ENCODE results near the gene TSPAN33. TPM values are rescaled to one million over a fixed set of nuclear protein-coding genes. Genes with fewer than 3 reads are reported as not detected.

The TSPAN33 gene
- polyA plus RNA-seq, 1 donor (not counting 4 experiments of a cell fraction or from before 2014, with no cell fraction given): 0.93 TPM

- no peak for DNase-seq (ENCODE audit: low read depth, low spot score)
- no peaks in the 10 kb centered on the region for H3K79me2 ChIP-seq (ENCODE audit: control insufficient read depth, insufficient read depth, low read length)
- no peaks in the 10 kb centered on the region for H3K36me3 ChIP-seq (ENCODE audit: control insufficient read depth in 2 of 2, extremely low read depth in 1 of 2, insufficient read depth in 2 of 2, low read length in 2 of 2)
- no peaks in the 10 kb centered on the region for H3K27me3 ChIP-seq (ENCODE audit: control insufficient read depth, extremely low read depth, insufficient read depth, low read length)
- no peak overlapping the region for H3K4me3 ChIP-seq (ENCODE audit: control insufficient read depth in 2 of 3, extremely low read depth in 1 of 3, insufficient read depth in 2 of 3, low read depth in 1 of 3, low read length in 3 of 3)
- no peaks in the 10 kb centered on the region for H4K20me1 ChIP-seq (ENCODE audit: control insufficient read depth, extremely low read depth, insufficient read depth, low read length)
- H3K9me1 ChIP-seq (ENCODE audit: control insufficient read depth, extremely low read depth, insufficient read depth, low read length): no peaks in the 10 kb centered on the region
- no peak overlapping the region for H2AFZ ChIP-seq (ENCODE audit: control insufficient read depth, low read length)
- no peaks in the 10 kb centered on the region for H3K9me3 ChIP-seq (ENCODE audit: control insufficient read depth, low read depth, low read length)
- no peak for FAIRE-seq
- H3K9ac ChIP-seq (ENCODE audit: control insufficient read depth, extremely low read depth, insufficient read depth, low read length): no peak overlapping the region
- no peak for TF ChIP-seq CTCF (optimal IDR thresholded peaks at IDR 0.05 in 1 of 3, IDR thresholded peaks at IDR 0.05 in 1 of 3, conservative IDR thresholded peaks at IDR 0.05 in 1 of 3; ENCODE audit: extremely low read depth in 1 of 3, insufficient read depth in 2 of 3, low read length in 3 of 3)
- no peak for TF ChIP-seq EZH2 (IDR thresholded peaks at IDR 0.05; ENCODE audit: low read length)
- no peak overlapping the region for H3K27ac ChIP-seq (ENCODE audit: control insufficient read depth, insufficient read depth, low read length)
- no peak overlapping the region for H3K4me2 ChIP-seq (ENCODE audit: control insufficient read depth, extremely low read depth, insufficient read depth, low read depth, low read length)
- no peaks in the 10 kb centered on the region for H3K4me1 ChIP-seq (ENCODE audit: control insufficient read depth, extremely low read depth, insufficient read depth, low read length)
- dilution Hi-C loops (cut with MboI; ENCODE audit: extremely low pct_ligation_motif_present, low sequenced_read_pairs): no loop called here
Observed at GRCh38 chr7:129202058-129202777, 57.7 kb downstream of the TSPAN33 start.

DNA sequence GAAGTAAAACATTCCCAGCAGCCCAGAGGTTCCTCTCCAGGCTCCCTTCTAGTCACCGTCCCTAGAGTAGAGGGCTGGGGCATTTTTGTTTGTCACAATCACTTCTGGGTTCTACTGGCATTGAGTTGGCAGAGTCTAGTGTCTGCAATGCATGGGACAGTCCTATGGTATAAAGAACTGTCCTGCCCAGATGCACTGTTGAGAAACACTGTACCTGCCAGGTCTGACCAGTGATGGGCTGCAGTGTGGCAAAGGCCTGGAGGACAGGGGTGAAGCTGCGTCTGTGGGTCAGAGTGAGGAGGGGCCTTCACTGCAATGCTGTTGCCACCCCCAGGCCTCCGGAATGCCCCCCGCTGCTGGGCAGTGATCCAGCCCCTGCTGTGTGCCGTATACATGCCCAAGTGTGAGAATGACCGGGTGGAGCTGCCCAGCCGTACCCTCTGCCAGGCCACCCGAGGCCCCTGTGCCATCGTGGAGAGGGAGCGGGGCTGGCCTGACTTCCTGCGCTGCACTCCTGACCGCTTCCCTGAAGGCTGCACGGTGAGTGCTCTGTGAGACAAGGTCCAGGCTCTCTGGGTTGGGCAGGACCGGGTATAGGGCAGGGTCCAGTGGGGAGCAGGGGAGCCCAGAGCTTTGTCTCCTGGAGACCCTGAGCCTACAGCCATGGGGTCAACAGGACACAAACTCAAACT is 58.7 kb downstream of the TSPAN33 start:
- H3K4me3 ChIP-seq (ENCODE audit: control insufficient read depth in 2 of 3, extremely low read depth in 1 of 3, insufficient read depth in 2 of 3, low read depth in 1 of 3, low read length in 3 of 3): no peak overlapping the region
- no peak overlapping the region for H3K9ac ChIP-seq (ENCODE audit: control insufficient read depth, extremely low read depth, insufficient read depth, low read length)
- TF ChIP-seq EZH2 (IDR thresholded peaks at IDR 0.05; ENCODE audit: low read length) (no peak), CTCF (optimal IDR thresholded peaks at IDR 0.05 in 1 of 3, IDR thresholded peaks at IDR 0.05 in 1 of 3, conservative IDR thresholded peaks at IDR 0.05 in 1 of 3; ENCODE audit: extremely low read depth in 1 of 3, insufficient read depth in 2 of 3, low read length in 3 of 3) (no peak)
- no peaks in the 10 kb centered on the region for H3K27me3 ChIP-seq (ENCODE audit: control insufficient read depth, extremely low read depth, insufficient read depth, low read length)
- FAIRE-seq (no peak), DNase-seq (ENCODE audit: low read depth, low spot score) (no peak)
- no peaks in the 10 kb centered on the region for H3K9me3 ChIP-seq (ENCODE audit: control insufficient read depth, low read depth, low read length)
- no peak overlapping the region for H3K27ac ChIP-seq (ENCODE audit: control insufficient read depth, insufficient read depth, low read length)
- no peak overlapping the region for H3K4me2 ChIP-seq (ENCODE audit: control insufficient read depth, extremely low read depth, insufficient read depth, low read depth, low read length)
- no peaks in the 10 kb centered on the region for H4K20me1 ChIP-seq (ENCODE audit: control insufficient read depth, extremely low read depth, insufficient read depth, low read length)
- dilution Hi-C loops (cut with MboI; ENCODE audit: extremely low pct_ligation_motif_present, low sequenced_read_pairs): no loop called here
- no peaks in the 10 kb centered on the region for H3K79me2 ChIP-seq (ENCODE audit: control insufficient read depth, insufficient read depth, low read length)
- H3K9me1 ChIP-seq (ENCODE audit: control insufficient read depth, extremely low read depth, insufficient read depth, low read length): no peaks in the 10 kb centered on the region
- H3K4me1 ChIP-seq (ENCODE audit: control insufficient read depth, extremely low read depth, insufficient read depth, low read length): no peaks in the 10 kb centered on the region
- no peak overlapping the region for H2AFZ ChIP-seq (ENCODE audit: control insufficient read depth, low read length)
- no peaks in the 10 kb centered on the region for H3K36me3 ChIP-seq (ENCODE audit: control insufficient read depth in 2 of 2, extremely low read depth in 1 of 2, insufficient read depth in 2 of 2, low read length in 2 of 2)

All from keratinocyte (primary cell).